Measurements from ENCODE around the gene GPR39. TPM values are rescaled to one million over a fixed set of nuclear protein-coding genes. Genes with fewer than 3 reads are reported as not detected.

The GPR39 gene
- total RNA-seq, 1 donor from 2014 or later = not detected

DNA sequence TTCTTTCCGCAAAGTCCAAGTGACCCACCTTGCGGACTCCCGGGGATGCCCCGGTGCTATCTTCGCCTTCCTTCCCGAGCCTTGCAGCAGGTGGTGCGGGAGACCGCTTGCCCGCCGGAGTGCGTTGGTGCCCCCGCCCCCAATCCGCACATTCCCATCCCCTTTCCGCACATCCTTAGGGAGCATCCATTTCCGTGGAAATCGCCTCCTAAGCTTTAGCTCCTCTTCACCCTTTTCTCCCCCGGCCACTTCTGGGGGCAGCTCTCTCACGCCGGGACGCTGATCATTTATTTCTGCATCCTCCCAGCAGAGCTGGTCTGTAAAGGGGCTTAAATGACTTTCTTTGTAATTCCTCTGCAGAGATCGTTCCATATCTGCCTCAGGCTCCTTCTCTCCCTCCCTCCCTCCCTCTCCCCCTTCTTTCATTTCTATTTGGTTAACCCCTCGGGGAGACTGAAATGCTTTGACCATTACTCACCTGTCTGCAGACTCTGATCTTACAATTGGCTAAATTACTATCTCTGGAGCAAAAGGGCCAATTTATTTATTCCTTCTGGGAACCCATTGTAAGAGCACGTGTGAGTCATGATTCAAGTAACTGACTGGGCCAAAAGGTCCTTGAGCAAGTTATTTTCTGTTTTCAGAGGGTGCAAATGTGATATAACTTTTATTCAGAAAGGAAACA lies 254.7 kb downstream of the GPR39 start:
- Histone ChIP-seq H3K4me3 (peak overlapping the region; percentile 43 to 50), H3K27me3 (no peaks in the 10 kb centered on the region), H3K36me3 (no peaks in the 10 kb centered on the region), H3K4me1 (peaks cover 32% of the 10 kb centered on the region), H3K27ac (no peak overlapping the region), H3K9me3 (no peaks in the 10 kb centered on the region)
- intact Hi-C loops (cut with DNase I) = no loop called here
- TF ChIP-seq POLR2AphosphoS5 (IDR thresholded peaks at IDR 0.05; ENCODE audit: insufficient read depth in 1 of 2, low read depth in 1 of 2) (no peak), POLR2A (IDR thresholded peaks at IDR 0.05) (no peak)
- TF ChIP-seq, protein P1, sequence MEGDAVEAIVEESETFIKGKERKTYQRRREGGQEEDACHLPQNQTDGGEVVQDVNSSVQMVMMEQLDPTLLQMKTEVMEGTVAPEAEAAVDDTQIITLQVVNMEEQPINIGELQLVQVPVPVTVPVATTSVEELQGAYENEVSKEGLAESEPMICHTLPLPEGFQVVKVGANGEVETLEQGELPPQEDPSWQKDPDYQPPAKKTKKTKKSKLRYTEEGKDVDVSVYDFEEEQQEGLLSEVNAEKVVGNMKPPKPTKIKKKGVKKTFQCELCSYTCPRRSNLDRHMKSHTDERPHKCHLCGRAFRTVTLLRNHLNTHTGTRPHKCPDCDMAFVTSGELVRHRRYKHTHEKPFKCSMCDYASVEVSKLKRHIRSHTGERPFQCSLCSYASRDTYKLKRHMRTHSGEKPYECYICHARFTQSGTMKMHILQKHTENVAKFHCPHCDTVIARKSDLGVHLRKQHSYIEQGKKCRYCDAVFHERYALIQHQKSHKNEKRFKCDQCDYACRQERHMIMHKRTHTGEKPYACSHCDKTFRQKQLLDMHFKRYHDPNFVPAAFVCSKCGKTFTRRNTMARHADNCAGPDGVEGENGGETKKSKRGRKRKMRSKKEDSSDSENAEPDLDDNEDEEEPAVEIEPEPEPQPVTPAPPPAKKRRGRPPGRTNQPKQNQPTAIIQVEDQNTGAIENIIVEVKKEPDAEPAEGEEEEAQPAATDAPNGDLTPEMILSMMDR (IDR thresholded peaks at IDR 0.05) = no peak
- DNase-seq (ENCODE audit: extremely low spot score in 2 of 2) = no peak

- Histone ChIP-seq H3K27me3 (no peaks in the 10 kb centered on the region), H3K9me3 (no peaks in the 10 kb centered on the region), H3K4me1 (no peaks in the 10 kb centered on the region), H3K4me3 (no peak overlapping the region), H3K36me3 (no peaks in the 10 kb centered on the region), H3K27ac (no peak overlapping the region)
- intact Hi-C loops (cut with DNase I) = no loop called here
- TF ChIP-seq, protein P1 (IDR thresholded peaks at IDR 0.05) = no peak
- TF ChIP-seq POLR2A (IDR thresholded peaks at IDR 0.05) = no peak
- no peak for DNase-seq (ENCODE audit: extremely low spot score in 2 of 2)
These were observed 260.4 kb downstream of the GPR39 start for GRCh38 chr2:132676999-132677398.

- Histone ChIP-seq H3K27ac (no peak overlapping the region), H3K9me3 (no peaks in the 10 kb centered on the region), H3K4me3 (no peak overlapping the region), H3K4me1 (no peaks in the 10 kb centered on the region), H3K36me3 (no peaks in the 10 kb centered on the region), H3K27me3 (no peaks in the 10 kb centered on the region)
- intact Hi-C loops (cut with DNase I) = no loop called here
- TF ChIP-seq, protein P1 (IDR thresholded peaks at IDR 0.05) = no peak
- TF ChIP-seq POLR2AphosphoS5 (IDR thresholded peaks at IDR 0.05; ENCODE audit: insufficient read depth in 1 of 2, low read depth in 1 of 2) (no peak), POLR2A (IDR thresholded peaks at IDR 0.05) (no peak)
- no peak for DNase-seq (ENCODE audit: extremely low spot score in 2 of 2)
These were observed 261.1 kb downstream of the GPR39 start for GRCh38 chr2:132677661-132678060.

DNA sequence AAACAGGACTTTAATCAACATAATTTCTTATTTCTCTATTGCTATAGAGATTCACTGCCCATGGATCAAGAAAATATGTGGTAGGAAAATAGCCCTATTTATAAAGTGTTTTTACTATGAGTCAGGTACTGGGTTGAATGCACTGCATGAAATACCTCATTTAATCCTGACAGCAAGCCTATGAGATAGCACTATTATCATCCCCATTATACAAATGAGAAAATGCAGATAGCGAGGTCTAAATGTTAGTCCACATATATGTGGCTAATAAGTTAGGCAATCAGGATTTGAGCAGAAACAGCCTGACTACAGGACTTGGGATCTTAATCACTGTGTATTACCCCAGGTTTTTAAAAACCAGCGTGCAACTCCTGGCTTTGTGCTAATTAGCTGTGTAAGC lies 261.9 kb downstream of the GPR39 start:
- Histone ChIP-seq H3K9me3 (no peaks in the 10 kb centered on the region), H3K4me1 (no peaks in the 10 kb centered on the region), H3K27me3 (no peaks in the 10 kb centered on the region), H3K36me3 (no peaks in the 10 kb centered on the region), H3K4me3 (no peak overlapping the region), H3K27ac (no peak overlapping the region)
- DNase-seq (ENCODE audit: extremely low spot score in 2 of 2) = no peak
- intact Hi-C loops (cut with DNase I) = no loop called here
- TF ChIP-seq POLR2AphosphoS5 (IDR thresholded peaks at IDR 0.05; ENCODE audit: insufficient read depth in 1 of 2, low read depth in 1 of 2) = no peak
- TF ChIP-seq POLR2A (IDR thresholded peaks at IDR 0.05) = no peak
- TF ChIP-seq, protein P1 (IDR thresholded peaks at IDR 0.05) = no peak

DNA sequence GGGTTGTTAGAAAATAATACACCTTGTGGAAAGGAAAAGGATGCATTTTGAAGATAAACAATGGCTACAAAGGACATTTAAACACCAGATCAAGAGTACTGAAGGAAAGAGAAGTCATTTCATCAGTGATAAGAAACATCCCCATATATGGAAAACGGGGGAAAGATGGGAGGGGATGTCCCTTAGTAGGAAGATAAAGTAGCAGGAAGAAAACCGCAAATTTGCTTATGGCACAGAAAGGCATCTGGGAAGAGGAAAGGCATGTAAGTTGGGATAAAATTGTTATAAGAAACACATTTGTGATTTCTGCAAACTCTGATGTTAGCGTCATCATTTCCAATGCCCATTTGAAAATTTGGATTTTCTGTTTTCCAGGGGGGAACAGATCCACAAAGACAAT lies 263.9 kb downstream of the GPR39 start:
- Histone ChIP-seq H3K4me1 (no peaks in the 10 kb centered on the region), H3K27ac (no peak overlapping the region), H3K36me3 (no peaks in the 10 kb centered on the region), H3K9me3 (no peaks in the 10 kb centered on the region), H3K27me3 (no peaks in the 10 kb centered on the region), H3K4me3 (no peak overlapping the region)
- no peak for TF ChIP-seq POLR2A (IDR thresholded peaks at IDR 0.05)
- TF ChIP-seq POLR2AphosphoS5 (IDR thresholded peaks at IDR 0.05; ENCODE audit: insufficient read depth in 1 of 2, low read depth in 1 of 2) = no peak
- TF ChIP-seq, protein P1 (IDR thresholded peaks at IDR 0.05) = no peak
- no peak for DNase-seq (ENCODE audit: extremely low spot score in 2 of 2)
- intact Hi-C loops (cut with DNase I) = no loop called here

All from vagina (tissue), 2 donors.